HepG2 (cell line): ENCODE results near the gene CPEB4. TPM values are rescaled to one million over a fixed set of nuclear protein-coding genes. Genes with fewer than 3 reads are reported as not detected.
A peak's percentile ranks its signal among the peaks of the same experiment; 100 is the strongest.

Experiments
- GATA4 ChIP-seq: sonication (generic); IDR thresholded peaks from 2 replicates; pipeline ENCODE4 v1.6.1; 2016; ENCODE audit warnings: antibody characterized with exemption, low read depth, borderline replicate concordance
- GLI4 ChIP-seq: sonication (generic); formaldehyde crosslinking; IDR thresholded peaks from 2 replicates; pipeline ENCODE4 v1.5.1; 2020; ENCODE audit warnings: missing genetic modification reagents, mild to moderate bottlenecking, moderate library complexity, borderline replicate concordance
- ZBTB25 ChIP-seq: IDR thresholded peaks from 2 replicates; pipeline ENCODE4 v1.6.1; 2018; ENCODE audit warnings: missing genetic modification reagents
- ZBTB7A ChIP-seq: sonication (generic); formaldehyde crosslinking; IDR thresholded peaks from 2 replicates; pipeline ENCODE4 v1.8.0; 2022; ENCODE audit warnings: mild to moderate bottlenecking, missing genetic modification reagents
- ZNF121 ChIP-seq: sonication (generic); formaldehyde crosslinking; IDR thresholded peaks from 2 replicates; pipeline ENCODE4 v1.5.0; 2020; ENCODE audit warnings: mild to moderate bottlenecking, missing genetic modification reagents
- ZNF350 ChIP-seq: sonication (generic); formaldehyde crosslinking; IDR thresholded peaks from 2 replicates; pipeline ENCODE4 v1.4.0; 2020; ENCODE audit warnings: mild to moderate bottlenecking, low read depth, missing genetic modification reagents, borderline replicate concordance
- ZNF557 ChIP-seq: sonication (generic); formaldehyde crosslinking; IDR thresholded peaks from 2 replicates; pipeline ENCODE4 v1.4.0; 2020; ENCODE audit warnings: missing genetic modification reagents
- ZNF800 ChIP-seq: sonication (generic); formaldehyde crosslinking; IDR thresholded peaks from 2 replicates; pipeline ENCODE4 v1.4.0; 2020; ENCODE audit warnings: missing genetic modification reagents
- ZNF883 ChIP-seq: sonication (generic); formaldehyde crosslinking; IDR thresholded peaks from 2 replicates; pipeline ENCODE4 v1.5.1; 2020; ENCODE audit warnings: mild to moderate bottlenecking, missing genetic modification reagents; ENCODE audit errors: not compliant biosample characterization
- ZSCAN21 ChIP-seq: sonication (generic); formaldehyde crosslinking; IDR thresholded peaks from 2 replicates; pipeline ENCODE4 v1.8.0; 2022; ENCODE audit warnings: mild to moderate bottlenecking, missing genetic modification reagents, moderate library complexity, borderline replicate concordance
- polyA plus RNA-seq, 8 experiments: library from polyadenylated mRNA; depleted of rRNA in 3 of 8; stranded (reverse) in 7 of 8; unstranded in 1 of 8; fragments of >200 nt; fragmentation: Illumina TruSeq in 4 of 8; extraction: Trizol in 4 of 8; gene quantifications; 2 replicates each; pipeline versions ENCODE4 v1.2.1 to v1.2.3, GENCODE V29; 2011 to 2016; ENCODE audit warnings: low read depth in 4 of 8, missing spikeins in 1 of 8, mixed read lengths in 1 of 8; ENCODE audit not compliant: insufficient read depth in 1 of 8
- total RNA-seq, 5 experiments: library from RNA; depleted of rRNA; stranded (reverse); fragments of >200 nt; fragmentation: Illumina TruSeq; extraction: Trizol; gene quantifications; 2 replicates each; pipeline ENCODE4 v1.2.3, GENCODE V29; 2016; ENCODE audit warnings: low read depth in 1 of 5
- TF ChIP-seq, protein P1 (sequence below), 2 experiments: fragments of 450-650 bp in 1 of 2; sonication (generic) in 1 of 2; formaldehyde crosslinking; IDR thresholded peaks; 2 replicates each; pipeline versions ENCODE4 v1.5.0 to v1.8.0; 2020 to 2022; ENCODE audit warnings: mild to moderate bottlenecking in 1 of 2, missing genetic modification reagents in 1 of 2
- TF ChIP-seq, protein P2 (sequence below): sonication (generic); formaldehyde crosslinking; IDR thresholded peaks from 2 replicates; pipeline ENCODE4 v1.4.0; 2020; ENCODE audit warnings: mild to moderate bottlenecking, missing genetic modification reagents
- TF ChIP-seq, protein P3 (sequence below): IDR thresholded peaks from 2 replicates; pipeline ENCODE4 v1.6.1; 2016; ENCODE audit warnings: missing compliant biosample characterization, missing genetic modification reagents, borderline replicate concordance
- TF ChIP-seq, protein P4 (sequence below): sonication (generic); formaldehyde crosslinking; IDR thresholded peaks from 2 replicates; pipeline ENCODE4 v1.4.0; 2020; ENCODE audit warnings: missing genetic modification reagents
- TF ChIP-seq, protein P5 (sequence below): sonication (generic); formaldehyde crosslinking; IDR thresholded peaks from 2 replicates; pipeline ENCODE4 v1.5.1; 2020; ENCODE audit warnings: mild to moderate bottlenecking, moderate library complexity, missing genetic modification reagents
- TF ChIP-seq, protein P6 (sequence below): IDR thresholded peaks from 2 replicates; pipeline ENCODE4 v1.6.1; 2016; ENCODE audit warnings: mild to moderate bottlenecking

Gene CPEB4
- total and polyA plus RNA-seq, 2 of the 13 experiments (the other 11 are each of a cell fraction or from before 2014, with no cell fraction given): 7.7 to 26.7 TPM

GRCh38 chr5:173932695-173933139, 44.6 kb downstream of the CPEB4 start (continued):
- TF ChIP-seq ZBTB25 (no peak), ZSCAN21 (CRISPR knock-in tag) (no peak), ZNF121 (CRISPR knock-in tag) (no peak), ZNF557 (CRISPR knock-in tag) (no peak), ZBTB7A (CRISPR knock-in tag) (no peak), ZNF350 (CRISPR knock-in tag) (no peak), GLI4 (CRISPR knock-in tag) (no peak), GATA4 (peak; percentile 53; the same call in 1 of the 2 replicates), ZNF883 (CRISPR knock-in tag) (no peak), ZNF800 (CRISPR knock-in tag) (no peak; the same call in 1 of the 2 replicates)
- TF ChIP-seq, protein P1, sequence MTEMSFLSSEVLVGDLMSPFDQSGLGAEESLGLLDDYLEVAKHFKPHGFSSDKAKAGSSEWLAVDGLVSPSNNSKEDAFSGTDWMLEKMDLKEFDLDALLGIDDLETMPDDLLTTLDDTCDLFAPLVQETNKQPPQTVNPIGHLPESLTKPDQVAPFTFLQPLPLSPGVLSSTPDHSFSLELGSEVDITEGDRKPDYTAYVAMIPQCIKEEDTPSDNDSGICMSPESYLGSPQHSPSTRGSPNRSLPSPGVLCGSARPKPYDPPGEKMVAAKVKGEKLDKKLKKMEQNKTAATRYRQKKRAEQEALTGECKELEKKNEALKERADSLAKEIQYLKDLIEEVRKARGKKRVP (CRISPR knock-in tag; IDR thresholded peaks at IDR 0.05): no peak
- TF ChIP-seq, protein P2, sequence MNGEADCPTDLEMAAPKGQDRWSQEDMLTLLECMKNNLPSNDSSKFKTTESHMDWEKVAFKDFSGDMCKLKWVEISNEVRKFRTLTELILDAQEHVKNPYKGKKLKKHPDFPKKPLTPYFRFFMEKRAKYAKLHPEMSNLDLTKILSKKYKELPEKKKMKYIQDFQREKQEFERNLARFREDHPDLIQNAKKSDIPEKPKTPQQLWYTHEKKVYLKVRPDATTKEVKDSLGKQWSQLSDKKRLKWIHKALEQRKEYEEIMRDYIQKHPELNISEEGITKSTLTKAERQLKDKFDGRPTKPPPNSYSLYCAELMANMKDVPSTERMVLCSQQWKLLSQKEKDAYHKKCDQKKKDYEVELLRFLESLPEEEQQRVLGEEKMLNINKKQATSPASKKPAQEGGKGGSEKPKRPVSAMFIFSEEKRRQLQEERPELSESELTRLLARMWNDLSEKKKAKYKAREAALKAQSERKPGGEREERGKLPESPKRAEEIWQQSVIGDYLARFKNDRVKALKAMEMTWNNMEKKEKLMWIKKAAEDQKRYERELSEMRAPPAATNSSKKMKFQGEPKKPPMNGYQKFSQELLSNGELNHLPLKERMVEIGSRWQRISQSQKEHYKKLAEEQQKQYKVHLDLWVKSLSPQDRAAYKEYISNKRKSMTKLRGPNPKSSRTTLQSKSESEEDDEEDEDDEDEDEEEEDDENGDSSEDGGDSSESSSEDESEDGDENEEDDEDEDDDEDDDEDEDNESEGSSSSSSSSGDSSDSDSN: no peak
- TF ChIP-seq, protein P3, sequence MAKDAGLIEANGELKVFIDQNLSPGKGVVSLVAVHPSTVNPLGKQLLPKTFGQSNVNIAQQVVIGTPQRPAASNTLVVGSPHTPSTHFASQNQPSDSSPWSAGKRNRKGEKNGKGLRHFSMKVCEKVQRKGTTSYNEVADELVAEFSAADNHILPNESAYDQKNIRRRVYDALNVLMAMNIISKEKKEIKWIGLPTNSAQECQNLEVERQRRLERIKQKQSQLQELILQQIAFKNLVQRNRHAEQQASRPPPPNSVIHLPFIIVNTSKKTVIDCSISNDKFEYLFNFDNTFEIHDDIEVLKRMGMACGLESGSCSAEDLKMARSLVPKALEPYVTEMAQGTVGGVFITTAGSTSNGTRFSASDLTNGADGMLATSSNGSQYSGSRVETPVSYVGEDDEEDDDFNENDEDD (CRISPR knock-in tag): peak; percentile 45; the same call in 1 of the 2 replicates
- TF ChIP-seq, protein P4, sequence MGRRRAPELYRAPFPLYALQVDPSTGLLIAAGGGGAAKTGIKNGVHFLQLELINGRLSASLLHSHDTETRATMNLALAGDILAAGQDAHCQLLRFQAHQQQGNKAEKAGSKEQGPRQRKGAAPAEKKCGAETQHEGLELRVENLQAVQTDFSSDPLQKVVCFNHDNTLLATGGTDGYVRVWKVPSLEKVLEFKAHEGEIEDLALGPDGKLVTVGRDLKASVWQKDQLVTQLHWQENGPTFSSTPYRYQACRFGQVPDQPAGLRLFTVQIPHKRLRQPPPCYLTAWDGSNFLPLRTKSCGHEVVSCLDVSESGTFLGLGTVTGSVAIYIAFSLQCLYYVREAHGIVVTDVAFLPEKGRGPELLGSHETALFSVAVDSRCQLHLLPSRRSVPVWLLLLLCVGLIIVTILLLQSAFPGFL: no peak
- TF ChIP-seq, protein P5, sequence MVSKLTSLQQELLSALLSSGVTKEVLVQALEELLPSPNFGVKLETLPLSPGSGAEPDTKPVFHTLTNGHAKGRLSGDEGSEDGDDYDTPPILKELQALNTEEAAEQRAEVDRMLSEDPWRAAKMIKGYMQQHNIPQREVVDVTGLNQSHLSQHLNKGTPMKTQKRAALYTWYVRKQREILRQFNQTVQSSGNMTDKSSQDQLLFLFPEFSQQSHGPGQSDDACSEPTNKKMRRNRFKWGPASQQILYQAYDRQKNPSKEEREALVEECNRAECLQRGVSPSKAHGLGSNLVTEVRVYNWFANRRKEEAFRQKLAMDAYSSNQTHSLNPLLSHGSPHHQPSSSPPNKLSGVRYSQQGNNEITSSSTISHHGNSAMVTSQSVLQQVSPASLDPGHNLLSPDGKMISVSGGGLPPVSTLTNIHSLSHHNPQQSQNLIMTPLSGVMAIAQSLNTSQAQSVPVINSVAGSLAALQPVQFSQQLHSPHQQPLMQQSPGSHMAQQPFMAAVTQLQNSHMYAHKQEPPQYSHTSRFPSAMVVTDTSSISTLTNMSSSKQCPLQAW (CRISPR knock-in tag): peak; percentile 40; the same call in 1 of the 2 replicates
- TF ChIP-seq, protein P6, sequence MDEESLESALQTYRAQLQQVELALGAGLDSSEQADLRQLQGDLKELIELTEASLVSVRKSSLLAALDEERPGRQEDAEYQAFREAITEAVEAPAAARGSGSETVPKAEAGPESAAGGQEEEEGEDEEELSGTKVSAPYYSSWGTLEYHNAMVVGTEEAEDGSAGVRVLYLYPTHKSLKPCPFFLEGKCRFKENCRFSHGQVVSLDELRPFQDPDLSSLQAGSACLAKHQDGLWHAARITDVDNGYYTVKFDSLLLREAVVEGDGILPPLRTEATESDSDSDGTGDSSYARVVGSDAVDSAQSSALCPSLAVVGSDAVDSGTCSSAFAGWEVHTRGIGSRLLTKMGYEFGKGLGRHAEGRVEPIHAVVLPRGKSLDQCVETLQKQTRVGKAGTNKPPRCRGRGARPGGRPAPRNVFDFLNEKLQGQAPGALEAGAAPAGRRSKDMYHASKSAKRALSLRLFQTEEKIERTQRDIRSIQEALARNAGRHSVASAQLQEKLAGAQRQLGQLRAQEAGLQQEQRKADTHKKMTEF: peak; percentile 83
